ENCODE data around the gene UGT1A9.

DNA sequence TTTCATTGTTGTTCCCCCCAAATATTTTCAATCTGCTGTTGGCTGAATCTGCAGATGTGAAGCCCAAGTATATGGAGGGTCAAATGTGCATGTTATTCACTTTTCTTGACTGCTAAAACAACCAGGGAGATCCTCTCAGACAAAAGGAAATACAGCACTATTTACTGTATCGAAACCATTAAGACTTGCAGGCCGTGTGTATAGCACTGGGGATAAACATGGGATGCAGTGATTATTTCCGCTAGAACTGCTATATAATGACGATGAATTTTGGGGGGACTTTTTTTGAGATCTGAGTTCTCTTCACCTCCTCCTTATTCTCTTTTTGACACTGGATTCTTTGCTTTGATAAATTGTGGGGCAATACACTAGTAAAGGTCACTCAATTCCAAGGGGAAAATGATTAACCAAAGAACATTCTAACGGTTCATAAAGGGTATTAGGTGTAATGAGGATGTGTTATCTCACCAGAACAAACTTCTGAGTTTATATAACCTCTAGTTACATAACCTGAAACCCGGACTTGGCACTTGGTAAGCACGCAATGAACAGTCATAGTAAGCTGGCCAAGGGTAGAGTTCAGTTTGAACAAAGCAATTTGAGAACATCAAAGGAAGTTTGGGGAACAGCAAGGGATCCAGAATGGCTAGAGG, 84.9 kb downstream of the UGT1A9 start:
- TF ChIP-seq, protein P1, sequence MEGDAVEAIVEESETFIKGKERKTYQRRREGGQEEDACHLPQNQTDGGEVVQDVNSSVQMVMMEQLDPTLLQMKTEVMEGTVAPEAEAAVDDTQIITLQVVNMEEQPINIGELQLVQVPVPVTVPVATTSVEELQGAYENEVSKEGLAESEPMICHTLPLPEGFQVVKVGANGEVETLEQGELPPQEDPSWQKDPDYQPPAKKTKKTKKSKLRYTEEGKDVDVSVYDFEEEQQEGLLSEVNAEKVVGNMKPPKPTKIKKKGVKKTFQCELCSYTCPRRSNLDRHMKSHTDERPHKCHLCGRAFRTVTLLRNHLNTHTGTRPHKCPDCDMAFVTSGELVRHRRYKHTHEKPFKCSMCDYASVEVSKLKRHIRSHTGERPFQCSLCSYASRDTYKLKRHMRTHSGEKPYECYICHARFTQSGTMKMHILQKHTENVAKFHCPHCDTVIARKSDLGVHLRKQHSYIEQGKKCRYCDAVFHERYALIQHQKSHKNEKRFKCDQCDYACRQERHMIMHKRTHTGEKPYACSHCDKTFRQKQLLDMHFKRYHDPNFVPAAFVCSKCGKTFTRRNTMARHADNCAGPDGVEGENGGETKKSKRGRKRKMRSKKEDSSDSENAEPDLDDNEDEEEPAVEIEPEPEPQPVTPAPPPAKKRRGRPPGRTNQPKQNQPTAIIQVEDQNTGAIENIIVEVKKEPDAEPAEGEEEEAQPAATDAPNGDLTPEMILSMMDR (IDR thresholded peaks at IDR 0.05), result no peak
- TF ChIP-seq POLR2A (IDR thresholded peaks at IDR 0.05), result no peak

Measured in vagina (tissue), 2 donors.